ENCODE results near the gene PIGS. TPM values are rescaled to one million over a fixed set of nuclear protein-coding genes. Genes with fewer than 3 reads are reported as not detected.
"Not testable (repeated sequence)": the region's sequence is repeated elsewhere in the genome, so short reads cannot be mapped to it uniquely, and the experiment has no call there.

Gene PIGS
- 51.5 TPM for total RNA-seq
- long read RNA-seq, transcript PIGS-202 (12 exons, 2,877 nt) = major isoform, 47 of 83 reads
- long read RNA-seq, partial matches to known transcripts = 24 of 83 reads
- long read RNA-seq, other reads (novel, unspliced or antisense) = 5 of 83 reads

DNA sequence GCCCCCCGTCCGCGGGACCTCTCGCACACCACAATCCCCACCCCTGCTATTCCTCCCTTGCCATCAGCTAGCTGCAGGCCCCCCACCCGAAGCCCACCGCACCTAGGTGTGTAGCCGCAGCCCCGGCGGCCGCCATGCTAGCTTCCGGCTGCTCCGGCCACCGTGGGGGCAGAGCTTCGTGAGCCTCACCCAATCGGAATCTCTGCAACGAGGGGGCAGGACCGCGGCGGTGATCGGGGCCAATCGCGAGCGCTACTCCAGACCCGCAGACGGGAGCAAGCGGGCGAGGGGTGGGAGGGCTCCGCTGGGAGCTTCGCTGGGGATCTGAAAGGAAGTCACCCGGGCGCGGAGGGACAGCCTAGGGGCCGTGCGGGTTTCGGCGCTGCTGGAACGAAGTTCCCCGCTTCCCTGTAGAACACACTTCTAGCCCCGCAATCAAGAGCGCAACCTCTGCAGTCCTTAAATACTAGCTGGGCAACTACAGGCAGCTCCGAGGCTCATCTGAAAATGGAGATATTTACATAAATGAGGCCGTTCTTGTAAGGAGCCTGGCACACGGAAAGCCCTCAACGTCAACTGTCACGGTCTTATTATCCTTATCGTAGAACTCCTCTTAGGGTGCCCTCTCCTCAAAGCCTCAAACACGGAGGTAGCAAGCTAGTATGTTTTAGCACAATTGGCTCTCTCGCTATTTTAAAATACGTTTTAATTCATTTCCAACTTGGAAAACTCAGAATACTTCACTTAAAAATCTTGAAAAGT, at the start of gene PIGS:
TSS of gene PIGS (minus strand) at position 164 of the 762 bp plus-strand sequence. CDS start at position 136, 28 bp downstream.
- DNase-seq (ENCODE audit: low spot score) = peak; percentile 99
- intact Hi-C loops (cut with DNase I) = loop anchor here (2.0 kb wide), 1 partner anchor 19 kb away; the partner anchor contains the start of gene UNC119

DNA sequence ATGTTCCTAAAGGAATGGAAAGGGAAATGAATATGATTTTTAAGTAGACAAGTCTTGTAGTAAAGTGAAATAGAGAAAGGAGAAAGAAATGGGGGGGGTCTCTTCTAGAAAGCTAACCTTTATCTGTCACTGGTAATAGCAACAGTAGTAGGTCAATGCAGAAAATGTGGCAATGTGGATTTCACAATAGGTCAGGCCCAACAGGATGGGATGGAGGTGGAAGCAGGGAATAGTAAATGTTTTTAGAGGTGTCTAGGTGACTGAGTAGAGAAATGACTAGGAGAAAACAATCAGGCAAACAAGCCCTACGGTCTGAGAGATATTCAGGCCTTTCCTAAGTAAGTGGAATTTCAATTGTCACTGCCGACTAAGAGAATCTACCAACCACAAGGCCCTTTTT, 48.7 kb upstream of the PIGS start:
- intact Hi-C loops (cut with DNase I) = no loop called here
- no peak for DNase-seq (ENCODE audit: low spot score)

DNA sequence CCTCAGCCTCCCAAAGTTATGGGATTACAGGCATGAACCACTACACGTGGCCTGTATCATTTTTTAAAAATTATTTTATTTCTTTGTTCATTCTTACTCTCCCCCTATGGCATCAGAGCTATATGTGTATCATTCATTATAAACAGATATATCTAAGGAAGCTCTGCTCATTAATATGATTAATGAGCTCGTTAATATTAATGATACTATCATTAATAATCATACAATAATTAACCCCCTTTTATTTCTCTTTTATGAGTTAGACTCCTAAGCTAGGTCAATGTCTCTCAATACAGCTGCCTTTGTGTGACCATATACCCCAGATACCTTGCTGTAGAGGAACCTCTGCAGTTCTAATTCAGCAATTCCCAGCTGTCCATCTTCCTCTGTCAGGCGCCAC, 47.1 kb upstream of the PIGS start:
- intact Hi-C loops (cut with DNase I) = no loop called here

GRCh38 chr17:28616281-28616680, 45.0 kb upstream of the PIGS start:
- no peak for DNase-seq (ENCODE audit: low spot score)

More for the DNA sequence above, 47.1 kb upstream of the PIGS start:
- DNase-seq (ENCODE audit: low spot score) = no peak

GRCh38 chr17:28615260-28615940, 44.1 kb upstream of the PIGS start:
- no peak for DNase-seq (ENCODE audit: low spot score)
- intact Hi-C loops (cut with DNase I) = no loop called here

More at GRCh38 chr17:28616281-28616680, 45.0 kb upstream of the PIGS start:
- intact Hi-C loops (cut with DNase I) = no loop called here

DNA sequence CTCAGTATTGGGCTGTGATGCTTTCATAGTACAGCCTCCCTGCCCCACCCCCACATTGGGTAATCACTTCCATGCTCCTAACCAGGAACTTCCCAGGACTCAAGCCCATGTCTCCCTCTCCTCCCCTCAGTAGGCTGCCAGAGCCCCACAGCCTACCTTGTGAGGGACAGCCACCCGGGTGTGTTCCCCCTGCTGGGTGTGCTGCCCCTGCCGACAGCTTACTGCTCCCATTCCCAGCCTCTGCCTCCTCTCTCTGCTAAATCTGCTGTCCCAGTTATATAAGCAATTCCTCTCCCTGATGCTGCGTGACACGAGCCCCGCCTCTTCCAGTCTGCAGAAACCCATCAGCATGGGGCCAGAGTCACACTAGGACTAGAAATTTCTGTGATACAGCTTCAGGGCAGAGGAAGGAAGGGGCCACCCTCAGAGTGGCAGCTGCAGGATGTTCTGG, 42.6 kb upstream of the PIGS start, which contains the start of gene RSKR:
TSS of gene RSKR (minus strand) at position 255 of the 451 bp plus-strand sequence. CDS start at position 231, 24 bp downstream.
- no peak for DNase-seq (ENCODE audit: low spot score)
- intact Hi-C loops (cut with DNase I) = loop anchor here (2.0 kb wide), 2 partner anchors 65 to 119 kb away; no protein-coding TSS in a partner anchor

- intact Hi-C loops (cut with DNase I) = loop anchor here (2.0 kb wide), 2 partner anchors 64 to 118 kb away; no protein-coding TSS in a partner anchor
- DNase-seq (ENCODE audit: low spot score) = no peak
Measured at GRCh38 chr17:28612936-28613872, 41.9 kb upstream of the PIGS start.

GRCh38 chr17:28612531-28612930, 41.2 kb upstream of the PIGS start:
- no peak for DNase-seq (ENCODE audit: low spot score)
- intact Hi-C loops (cut with DNase I) = loop anchor here (2.0 kb wide), 2 partner anchors 64 to 118 kb away; no protein-coding TSS in a partner anchor

GRCh38 chr17:28610376-28610775, 39.1 kb upstream of the PIGS start:
- DNase-seq (ENCODE audit: low spot score) = no peak
- intact Hi-C loops (cut with DNase I) = no loop called here

DNA sequence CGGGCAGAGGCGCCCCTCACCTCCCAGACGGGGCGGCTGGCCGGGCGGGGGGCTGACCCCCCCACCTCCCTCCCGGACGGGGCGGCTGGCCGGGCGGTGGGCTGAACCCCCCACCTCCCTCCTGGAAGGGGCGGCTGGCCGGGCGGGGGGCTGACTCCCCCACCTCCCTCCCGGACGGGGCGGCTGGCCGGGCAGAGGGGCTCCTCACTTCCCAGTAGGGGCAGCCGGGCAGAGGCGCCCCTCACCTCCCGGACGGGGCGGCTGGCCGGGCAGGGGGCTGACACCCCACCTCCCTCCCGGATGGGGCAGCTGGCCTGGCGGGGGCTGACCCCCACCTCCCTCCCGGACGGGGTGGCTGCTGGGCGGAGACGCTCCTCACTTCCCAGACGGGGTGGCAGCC, 32.7 kb upstream of the PIGS start:
- intact Hi-C loops (cut with DNase I); DNase-seq (ENCODE audit: low spot score): not testable (repeated sequence)

- no peak for DNase-seq (ENCODE audit: low spot score)
- intact Hi-C loops (cut with DNase I) = no loop called here
Measured at GRCh38 chr17:28599311-28600184, 28.2 kb upstream of the PIGS start.

DNA sequence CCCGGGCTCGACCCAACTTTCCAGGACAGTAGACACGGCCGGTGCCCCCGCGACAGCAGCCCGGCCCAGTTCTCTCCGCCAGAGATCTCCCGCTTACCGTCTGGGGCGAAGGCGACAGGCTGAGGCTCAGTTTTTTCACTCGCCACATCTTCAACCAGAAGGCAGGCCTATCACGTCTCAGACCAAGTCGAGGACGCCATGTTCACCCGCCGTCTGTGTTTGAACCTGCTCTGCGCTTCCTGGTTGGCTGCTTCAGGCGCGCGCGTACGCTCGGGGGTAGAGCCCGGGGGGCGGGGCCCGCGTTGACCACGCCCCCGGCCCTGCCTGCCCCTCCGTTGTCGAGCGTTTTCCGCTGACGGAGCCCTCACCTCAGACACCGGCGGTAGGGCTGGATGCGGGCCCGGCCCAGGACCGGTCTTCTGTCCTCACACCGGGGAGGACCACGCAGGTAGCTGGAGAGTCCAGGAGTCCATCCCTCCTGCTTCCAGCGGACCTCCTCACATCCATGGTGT, 27.5 kb upstream of the PIGS start, which contains the start of gene SPAG5:
TSS of gene SPAG5 (minus strand) at position 227 of the 512 bp plus-strand sequence. CDS start at position 148, 79 bp downstream.
- peak; percentile 97 for DNase-seq (ENCODE audit: low spot score)
- intact Hi-C loops (cut with DNase I) = no loop called here

DNA sequence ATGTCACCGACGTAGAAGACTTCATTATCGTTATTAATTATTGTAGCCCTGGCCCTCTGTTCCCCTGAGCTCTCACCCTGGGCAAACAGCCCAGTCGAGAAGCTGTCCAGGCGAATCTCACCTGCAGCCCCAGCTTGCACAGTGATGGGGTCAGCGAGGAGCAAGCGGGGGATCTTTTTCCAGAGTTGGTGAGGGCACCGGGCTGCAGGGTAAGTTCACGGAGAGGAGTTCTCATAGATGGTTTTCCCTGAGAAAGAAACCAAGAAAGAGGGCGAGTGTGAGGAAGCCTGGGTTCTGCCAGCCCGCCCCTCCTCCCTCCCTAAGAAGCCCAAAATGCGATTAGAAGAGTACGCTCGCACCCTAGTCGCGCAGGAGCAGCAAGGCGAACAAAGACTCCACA, 27.1 kb upstream of the PIGS start:
- DNase-seq (ENCODE audit: low spot score) = no peak
- intact Hi-C loops (cut with DNase I) = no loop called here

GRCh38 chr17:28597606-28598383, 26.5 kb upstream of the PIGS start:
- DNase-seq (ENCODE audit: low spot score) = no peak
- intact Hi-C loops (cut with DNase I) = no loop called here

DNA sequence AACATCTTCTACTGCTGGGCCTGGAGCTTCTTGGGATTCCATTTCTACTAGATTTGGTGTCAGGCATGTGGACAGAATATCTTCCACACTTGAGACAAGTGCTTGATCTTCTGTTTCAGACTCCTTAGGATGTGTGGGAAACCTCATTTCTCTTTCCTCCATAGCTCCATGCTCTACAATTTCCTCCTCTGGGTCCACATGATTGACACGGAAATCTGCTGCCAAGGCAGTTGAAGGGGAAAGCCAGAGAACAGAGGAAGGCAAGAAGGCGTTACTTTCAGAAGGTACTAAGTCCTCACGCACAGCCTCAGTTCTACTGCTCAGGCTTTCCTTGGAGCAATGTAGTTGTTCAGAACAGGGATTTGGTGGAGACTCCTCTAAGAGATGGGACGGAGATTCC, 20.9 kb upstream of the PIGS start:
- no peak for DNase-seq (ENCODE audit: low spot score)
- intact Hi-C loops (cut with DNase I) = no loop called here

DNA sequence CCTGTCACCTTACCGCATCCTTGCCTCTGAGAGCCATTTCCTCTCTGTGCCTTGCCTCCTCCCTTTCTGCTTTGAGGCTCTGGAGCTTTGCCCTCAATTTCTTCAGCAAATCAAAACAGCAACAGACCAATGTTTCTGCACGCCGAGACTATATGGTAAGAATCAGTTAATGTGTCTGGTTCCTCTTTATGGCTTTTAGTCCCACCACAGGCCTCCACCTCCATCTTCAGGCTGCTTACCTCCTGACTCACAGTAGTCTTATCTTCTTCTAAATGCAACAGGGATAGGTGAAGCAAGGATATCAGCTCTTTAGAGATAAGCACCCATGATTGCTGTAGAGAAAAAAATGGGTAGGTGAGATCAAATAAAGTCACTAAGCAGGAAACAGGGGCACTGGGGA, 14.5 kb upstream of the PIGS start:
- DNase-seq (ENCODE audit: low spot score) = no peak
- intact Hi-C loops (cut with DNase I) = no loop called here

DNA sequence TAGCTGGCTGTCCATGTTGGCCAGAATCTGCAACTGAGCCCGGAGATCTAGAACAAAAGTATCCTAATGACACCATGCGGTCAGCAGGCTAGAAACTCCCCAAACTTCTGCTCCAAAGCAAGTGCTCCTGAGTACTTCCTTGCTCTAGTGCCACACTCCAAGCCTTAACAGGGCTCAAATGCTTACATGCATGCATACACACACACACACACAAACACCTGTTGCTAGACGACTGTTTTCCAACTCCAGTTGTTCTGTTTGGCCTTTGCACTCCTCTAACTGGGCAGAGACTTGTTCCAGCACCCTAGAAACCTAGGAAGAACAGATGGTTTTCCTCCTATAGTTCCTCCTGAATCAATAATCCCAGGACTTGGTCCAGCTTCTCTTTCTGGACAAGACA, 13.1 kb upstream of the PIGS start:
- DNase-seq (ENCODE audit: low spot score) = no peak
- intact Hi-C loops (cut with DNase I) = no loop called here

Data from cardiac septum (tissue), 1 donor.